GM12892 (cell line): ENCODE results near the gene ADPRS.

Experiments used
- POLR2A ChIP-seq: IDR thresholded peaks from 2 replicates; pipeline ENCODE4 v1.6.1; 2011; ENCODE audit warnings: low read depth, low read length, control low read depth
- POLR2AphosphoS5 ChIP-seq: IDR thresholded peaks from 2 replicates; pipeline ENCODE4 v1.6.1; 2011; ENCODE audit warnings: low read depth, low read length, control low read depth
- TAF1 ChIP-seq: IDR thresholded peaks from 2 replicates; pipeline ENCODE4 v1.6.1; 2011; ENCODE audit warnings: low read depth, mild to moderate bottlenecking, control low read depth, low read length, borderline replicate concordance

GRCh38 chr1:36135796-36136195, 47.1 kb downstream of the ADPRS start:
- TF ChIP-seq POLR2A (no peak), TAF1 (no peak), POLR2AphosphoS5 (no peak)
